Activated CD4-positive, alpha-beta T cell treated with anti-CD3 and anti-CD28 coated beads, Interleukin-2, amount 50 U/mL, for 16 hours (primary cell): ENCODE data around the gene ATP11A.
"Not testable (repeated sequence)": the region's sequence is repeated elsewhere in the genome, so short reads cannot be mapped to it uniquely, and the experiment has no call there.

Experiments used
- DNase-seq: peaks from one replicate; pipeline ENCODE4 v3.0.0-alpha.2; 2020

ATP11A gene

GRCh38 chr13:112671359-112671758 is 18.5 kb upstream of the ATP11A start:
- no peak for DNase-seq

DNA sequence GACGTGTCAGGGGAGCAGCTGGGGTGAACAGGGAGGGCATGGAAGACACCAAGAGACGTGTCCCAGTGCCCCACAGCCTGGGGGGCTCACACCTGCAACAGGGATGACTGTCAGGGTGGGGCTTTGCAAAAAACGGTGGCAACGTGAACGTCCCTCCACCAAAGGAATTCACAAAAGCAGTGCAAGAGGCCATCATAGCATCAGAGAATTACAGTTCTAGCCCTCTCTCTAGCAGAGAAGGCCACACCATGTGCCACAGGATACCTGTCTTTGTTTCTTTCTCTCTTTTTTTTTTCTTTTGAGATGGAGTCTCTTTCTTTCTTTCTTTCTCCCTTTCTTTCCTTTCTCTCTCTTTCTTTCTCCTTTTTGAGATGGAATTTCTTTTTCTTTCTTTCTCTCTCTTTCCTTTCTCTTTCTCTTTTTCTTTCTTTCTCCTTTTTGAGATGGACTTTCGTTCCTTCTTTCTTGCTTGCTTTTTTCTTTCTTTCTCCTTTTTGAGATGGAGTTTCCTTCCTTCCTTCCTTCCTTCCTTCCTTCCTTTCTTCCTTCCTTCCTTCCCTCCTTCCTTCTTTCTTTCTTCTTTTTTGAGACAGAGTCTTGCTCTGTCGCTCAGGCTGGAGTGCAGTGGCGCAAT is 17.1 kb upstream of the ATP11A start:
- no peak for DNase-seq

DNA sequence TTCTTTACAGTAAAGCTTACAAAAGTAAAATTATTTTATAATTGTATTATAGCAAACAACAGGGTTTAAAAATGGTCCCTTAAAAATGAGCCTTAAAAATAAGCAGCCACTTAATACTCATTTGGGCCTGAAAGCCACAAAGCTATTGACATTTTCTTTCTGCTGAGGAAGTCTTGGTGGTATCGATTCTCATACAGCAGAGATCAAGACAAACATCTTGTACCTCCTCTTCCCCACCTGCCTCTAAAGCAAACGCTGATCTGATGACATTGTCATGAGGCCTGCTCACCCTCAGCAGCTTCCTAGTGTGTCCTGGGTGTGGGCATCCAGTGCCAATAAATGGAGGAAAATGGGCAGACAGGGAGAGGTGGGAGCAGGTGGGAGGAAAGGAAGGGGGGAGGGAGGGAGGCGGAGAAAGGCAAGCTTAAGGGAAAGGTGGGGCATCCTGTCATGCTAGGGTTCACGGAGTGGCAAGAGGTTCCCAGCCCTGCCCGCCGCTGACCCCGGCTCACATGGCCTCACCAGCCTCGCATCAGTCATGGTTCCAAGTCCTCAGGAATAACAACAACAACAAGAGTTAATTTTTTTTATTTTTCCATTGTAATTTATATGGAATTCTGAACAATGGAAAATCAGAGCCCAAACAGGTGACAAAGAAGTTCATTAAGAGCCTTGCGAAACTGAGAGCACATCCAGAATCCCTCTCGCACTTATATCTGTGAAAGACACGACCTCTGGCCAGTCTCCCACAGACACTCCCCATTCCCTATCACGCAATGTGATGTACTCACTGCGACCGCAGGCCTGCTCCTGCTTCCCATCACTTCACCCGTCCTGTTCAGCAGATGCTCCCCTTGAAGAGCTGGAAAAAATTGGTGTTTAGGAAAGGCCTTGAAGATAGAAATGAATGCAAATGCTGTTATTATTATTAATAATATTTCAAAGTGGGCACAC is 15.1 kb upstream of the ATP11A start:
- peak; percentile 22 for DNase-seq

GRCh38 chr13:112675366-112675756 is 14.5 kb upstream of the ATP11A start:
- no peak for DNase-seq

GRCh38 chr13:112677421-112677962 is 12.3 kb upstream of the ATP11A start:
- not testable (repeated sequence) for DNase-seq

DNA sequence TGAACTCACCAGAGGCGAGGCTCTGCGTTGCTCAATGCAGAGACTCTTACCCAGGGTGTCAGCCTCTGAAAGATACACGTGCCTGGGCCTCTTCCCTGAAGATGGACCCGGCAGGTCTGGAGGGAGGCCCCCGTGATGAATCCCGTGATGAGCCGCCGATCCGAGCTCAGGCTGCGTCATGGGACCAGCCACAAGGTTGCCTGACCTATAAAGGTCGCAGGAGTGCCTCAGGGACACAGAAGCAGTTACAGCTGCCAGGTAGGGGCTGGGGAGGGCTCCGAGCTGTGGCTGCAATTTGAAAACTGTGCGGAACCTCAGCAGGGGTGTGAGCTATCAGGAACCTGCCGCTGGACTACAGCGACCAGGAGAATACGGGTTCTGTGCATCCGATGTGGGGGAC is 10.5 kb upstream of the ATP11A start:
- no peak for DNase-seq

DNA sequence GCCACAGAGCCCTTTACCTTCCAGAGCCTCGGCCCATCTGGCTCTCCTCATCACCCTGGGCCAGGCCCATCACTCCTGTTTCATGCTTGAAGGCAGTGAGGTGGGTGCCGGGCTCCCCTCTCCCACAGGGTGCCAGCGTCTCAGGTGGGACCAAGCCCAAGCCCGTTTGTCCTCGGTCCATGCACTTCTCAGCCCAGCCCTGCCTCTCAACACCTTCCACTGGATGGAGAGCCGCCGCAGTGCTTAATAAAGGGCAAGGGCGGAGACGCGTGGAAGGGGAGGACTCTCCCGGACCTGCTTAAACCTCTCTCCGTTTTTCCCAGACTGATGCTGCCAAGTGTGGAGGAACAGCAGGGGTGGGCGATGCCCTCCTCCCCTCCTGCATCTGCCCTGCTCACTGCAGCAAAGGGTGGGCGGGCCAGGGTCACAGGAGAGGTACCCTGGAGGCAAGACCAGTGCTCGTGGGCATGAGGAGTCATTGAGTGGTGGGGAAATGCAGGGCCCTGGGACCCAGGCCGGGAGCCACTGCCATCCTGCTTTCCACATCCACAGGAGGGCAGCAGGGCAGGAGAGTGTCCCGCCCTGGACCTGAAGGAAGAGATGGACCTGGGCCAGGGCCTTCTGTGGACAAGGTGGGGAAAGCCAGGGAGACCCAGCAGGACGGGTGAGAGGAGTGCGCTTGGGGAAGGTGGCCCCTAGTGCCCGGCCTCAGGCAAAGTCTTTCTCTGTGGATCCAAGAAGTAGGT is 9.7 kb upstream of the ATP11A start:
- DNase-seq = no peak

DNA sequence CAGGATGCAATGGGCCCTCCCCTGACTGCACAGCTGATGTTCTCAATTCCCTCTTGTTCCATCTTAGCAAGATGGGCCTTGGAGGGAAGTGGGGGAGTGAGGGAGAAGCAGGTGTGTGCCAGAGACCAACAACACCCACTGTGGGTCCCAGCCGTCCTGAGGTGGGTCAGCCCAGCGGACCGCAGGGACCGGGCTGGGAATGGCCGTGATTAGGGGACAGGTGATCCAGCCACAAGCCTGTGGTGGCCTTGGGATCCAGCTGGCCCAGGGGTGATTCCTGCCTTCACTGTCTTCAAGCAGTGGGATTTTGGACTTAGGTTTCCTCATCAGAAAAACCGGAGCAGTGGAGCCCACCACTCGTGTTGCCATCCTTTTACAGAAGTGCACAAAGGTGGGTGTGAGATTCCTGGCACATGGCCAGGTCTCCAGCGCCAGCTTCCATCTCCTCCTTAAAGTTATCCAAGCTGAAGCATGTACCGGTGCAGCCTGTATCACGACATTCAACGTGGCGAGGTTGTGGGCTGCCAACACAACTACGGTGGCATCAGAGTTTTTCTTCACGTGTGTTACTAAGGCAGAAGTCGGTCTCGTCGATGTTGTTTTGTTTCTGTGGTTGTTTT is 9.0 kb upstream of the ATP11A start:
- no peak for DNase-seq

DNA sequence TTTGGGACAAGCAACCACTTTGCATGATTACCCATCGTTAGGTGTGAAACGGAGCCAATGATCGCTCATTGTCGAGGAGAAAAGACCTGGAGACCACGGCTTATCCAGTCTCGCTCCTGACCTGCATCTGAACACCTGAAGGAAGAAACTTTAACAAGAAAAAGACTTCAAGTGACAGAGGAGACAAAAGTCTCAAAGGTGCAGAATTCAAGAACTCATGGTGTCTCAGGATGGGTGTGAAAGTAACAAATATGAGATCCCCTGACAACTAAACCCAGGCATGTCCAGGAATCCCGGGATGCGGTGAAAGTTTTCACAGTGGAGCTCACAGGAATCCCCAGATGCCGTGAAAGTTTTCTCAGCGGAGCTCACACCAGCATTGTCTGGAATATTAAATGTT is 6.3 kb upstream of the ATP11A start:
- no peak for DNase-seq

GRCh38 chr13:112684071-112684845 is 5.6 kb upstream of the ATP11A start:
- no peak for DNase-seq

DNA sequence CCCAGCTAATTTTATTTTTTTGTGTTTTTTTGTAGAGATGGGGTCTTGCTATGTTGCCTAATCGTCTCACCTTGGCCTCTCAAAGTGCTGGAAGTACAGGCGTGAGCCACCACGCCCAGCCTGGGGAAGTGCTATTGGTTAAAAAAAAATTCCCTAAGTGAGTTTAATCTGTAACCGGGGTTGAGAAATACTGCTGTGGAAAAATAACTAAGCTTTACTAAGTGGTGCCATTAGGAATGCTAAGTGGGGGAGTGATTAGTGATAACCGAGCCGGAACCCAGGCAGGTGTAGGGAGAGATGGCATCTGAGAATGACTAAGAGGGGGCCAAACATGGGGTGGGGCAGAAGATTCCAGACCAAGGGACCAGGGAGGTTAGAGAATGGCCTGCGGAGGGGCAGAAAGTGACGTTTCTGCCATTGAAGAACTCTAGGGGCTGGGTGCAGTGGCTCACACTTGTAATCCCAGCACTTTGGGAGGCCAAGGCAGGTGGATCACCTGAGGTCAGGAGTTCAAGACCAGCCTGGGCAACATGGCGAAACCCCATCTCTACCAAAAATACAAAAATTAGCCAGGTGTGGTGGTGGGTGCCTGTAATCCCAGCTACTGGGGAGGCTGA is 4.5 kb upstream of the ATP11A start:
- DNase-seq = not testable (repeated sequence)

GRCh38 chr13:112685896-112686295 is 3.9 kb upstream of the ATP11A start:
- DNase-seq = no peak

DNA sequence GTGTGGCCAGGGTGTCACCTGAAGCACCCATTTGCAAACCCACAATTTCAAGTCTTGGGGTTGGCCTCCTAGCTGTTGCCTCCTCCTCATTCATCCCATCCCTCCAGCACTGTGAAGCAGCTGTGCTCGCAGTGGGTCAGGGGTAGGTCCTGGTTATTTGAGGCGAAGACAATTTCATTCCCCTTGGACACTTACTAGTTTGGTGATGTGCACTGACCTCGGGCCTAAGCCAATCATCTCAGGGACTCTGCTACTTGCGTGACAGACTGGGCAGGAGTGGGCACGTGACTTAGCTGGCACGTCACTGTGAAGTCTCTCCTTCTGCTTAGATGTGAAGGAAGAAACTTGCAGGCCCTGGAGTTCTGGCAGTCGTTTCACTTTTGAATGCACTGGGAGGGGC is 3.5 kb upstream of the ATP11A start:
- no peak for DNase-seq

- DNase-seq = no peak
These were observed 2.9 kb upstream of the ATP11A start for GRCh38 chr13:112686987-112687386.

GRCh38 chr13:112687836-112688559 is 1.8 kb upstream of the ATP11A start:
- no peak for DNase-seq

DNA sequence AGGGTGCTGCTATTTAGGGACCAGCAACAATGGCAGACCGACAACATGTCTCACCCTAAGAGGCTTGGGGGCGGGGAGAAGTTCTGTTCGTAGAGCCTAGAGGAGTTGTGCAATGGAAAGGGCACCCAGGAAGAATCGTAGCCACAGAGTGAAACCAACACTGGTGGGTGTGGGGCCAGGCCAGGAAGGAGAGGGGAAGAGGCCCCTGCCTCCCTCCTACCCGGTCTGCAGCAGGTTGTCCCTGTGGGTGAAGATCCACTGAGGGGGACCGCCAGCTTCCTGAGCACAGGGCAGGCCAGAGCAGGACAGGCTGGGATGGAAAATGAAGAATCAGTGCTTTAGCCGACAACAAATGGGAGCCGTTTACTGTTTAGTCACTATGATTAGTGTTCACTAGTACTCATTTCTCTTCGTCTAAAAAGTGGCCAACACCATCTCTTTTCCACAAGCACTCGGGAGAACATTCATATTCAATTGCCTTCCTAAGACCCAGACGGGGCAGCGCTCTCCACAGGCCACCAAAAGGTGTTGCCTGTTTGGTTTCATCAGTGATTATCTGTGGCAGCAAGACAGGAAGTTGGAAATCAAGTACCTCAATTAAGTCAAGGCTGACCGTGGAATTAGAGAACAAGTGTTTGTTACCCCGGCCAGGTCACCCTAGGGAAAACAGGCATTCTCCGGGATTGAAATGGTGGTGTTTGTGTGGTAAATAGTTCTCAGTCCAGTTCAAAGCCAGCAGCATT is 1.1 kb upstream of the ATP11A start:
- DNase-seq = peak; percentile 81

DNA sequence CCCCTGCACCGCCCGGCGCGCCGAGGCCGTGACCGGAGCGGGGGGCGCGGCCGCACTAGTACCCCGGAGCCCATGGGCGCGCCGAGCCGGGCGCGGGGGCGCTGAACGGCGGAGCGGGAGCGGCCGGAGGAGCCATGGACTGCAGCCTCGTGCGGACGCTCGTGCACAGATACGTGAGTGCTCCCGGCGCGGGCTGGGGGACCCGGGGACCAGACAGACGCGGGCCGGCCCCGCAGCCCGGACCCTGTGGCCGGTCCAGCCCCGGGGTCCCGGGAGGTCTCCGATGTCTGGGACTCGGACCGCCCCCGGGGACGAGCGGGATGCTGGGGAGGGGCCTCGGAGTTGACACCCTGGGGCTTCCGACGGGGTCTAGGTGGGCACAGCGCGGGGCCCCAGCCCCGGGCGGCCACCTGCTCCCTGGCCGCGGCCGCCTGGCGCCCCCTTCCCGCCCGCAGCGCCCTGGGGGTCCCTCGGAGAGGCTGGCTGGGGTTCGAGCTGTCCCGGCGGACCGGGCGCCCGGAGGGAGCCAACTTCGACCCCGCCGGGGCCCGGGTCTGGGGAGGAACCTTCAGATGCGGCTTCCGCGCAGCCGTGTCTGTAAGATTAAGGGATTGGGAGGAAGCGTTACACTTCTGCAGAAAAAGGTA is 568 bp downstream of the ATP11A start:
- DNase-seq = peak; percentile 28

GRCh38 chr13:112692104-112692503 is 2.3 kb downstream of the ATP11A start:
- no peak for DNase-seq

- DNase-seq = no peak
These were observed 2.7 kb downstream of the ATP11A start for GRCh38 chr13:112692586-112692985.
